Smooth muscle cell of the brain vasculature (primary cell): Measurements from ENCODE around the gene PTGR2.
"Not testable (repeated sequence)": the region's sequence is repeated elsewhere in the genome, so short reads cannot be mapped to it uniquely, and the experiment has no call there.

Source experiments
- DNase-seq: peaks from one replicate; pipeline ENCODE4 v3.0.0-alpha.2; 2012; ENCODE audit warnings: low read depth, low spot score

Gene PTGR2

GRCh38 chr14:73833034-73833433 is 18.6 kb upstream of the PTGR2 start:
- no peak for DNase-seq

- DNase-seq = no peak
Measured at GRCh38 chr14:73833530-73834260, 17.9 kb upstream of the PTGR2 start.

- no peak for DNase-seq
Measured at GRCh38 chr14:73834261-73834625, 17.4 kb upstream of the PTGR2 start.

- DNase-seq = not testable (repeated sequence)
Measured at GRCh38 chr14:73838293-73839034, 13.2 kb upstream of the PTGR2 start.

GRCh38 chr14:73842201-73842600 is 9.4 kb upstream of the PTGR2 start:
- DNase-seq = no peak

GRCh38 chr14:73842851-73843250 is 8.8 kb upstream of the PTGR2 start:
- no peak for DNase-seq

GRCh38 chr14:73843296-73843695 is 8.3 kb upstream of the PTGR2 start:
- no peak for DNase-seq

GRCh38 chr14:73846947-73847346 is 4.7 kb upstream of the PTGR2 start:
- DNase-seq = no peak

- no peak for DNase-seq
Measured at GRCh38 chr14:73851000-73851399, 631 bp upstream of the PTGR2 start.

- DNase-seq = no peak
Measured at GRCh38 chr14:73859145-73859544, 7.5 kb downstream of the PTGR2 start.

GRCh38 chr14:73861073-73861472 is 9.4 kb downstream of the PTGR2 start:
- DNase-seq = no peak

GRCh38 chr14:73862480-73862879 is 10.8 kb downstream of the PTGR2 start:
- no peak for DNase-seq

GRCh38 chr14:73863209-73863608 is 11.6 kb downstream of the PTGR2 start:
- no peak for DNase-seq

GRCh38 chr14:73865534-73866113 is 14.0 kb downstream of the PTGR2 start:
- no peak for DNase-seq

GRCh38 chr14:73869754-73870153 is 18.1 kb downstream of the PTGR2 start:
- not testable (repeated sequence) for DNase-seq

GRCh38 chr14:73870525-73871235 is 19.0 kb downstream of the PTGR2 start:
- no peak for DNase-seq

- DNase-seq = no peak
Measured at GRCh38 chr14:73873660-73874059, 22.0 kb downstream of the PTGR2 start.

- DNase-seq = no peak
Measured at GRCh38 chr14:73877790-73878189, 26.2 kb downstream of the PTGR2 start.

GRCh38 chr14:73878436-73878835 is 26.8 kb downstream of the PTGR2 start:
- DNase-seq = no peak

- DNase-seq = no peak
Measured at GRCh38 chr14:73879027-73879426, 27.4 kb downstream of the PTGR2 start.

GRCh38 chr14:73884438-73885190 is 33.0 kb downstream of the PTGR2 start:
- DNase-seq = no peak
